H9 (cell line): ENCODE data around the gene ACER3. TPM values are rescaled to one million over a fixed set of nuclear protein-coding genes. Genes with fewer than 3 reads are reported as not detected.

Experiments used
- DNase-seq: peaks from one replicate; pipeline ENCODE4 v3.0.0-alpha.2; 2017
- H2AFZ ChIP-seq: one replicate; pipeline ENCODE4 v1.6.1; 2013; ENCODE audit warnings: mild to moderate bottlenecking, low read length, control low read depth, moderate library complexity
- H2AK5ac ChIP-seq: 2 replicates; pipeline ENCODE4 v1.6.1; 2013; ENCODE audit warnings: low read length, control low read depth, mixed read lengths; ENCODE audit not compliant: insufficient read length
- H2BK120ac ChIP-seq: one replicate; pipeline ENCODE4 v1.6.1; 2013; ENCODE audit warnings: low read depth, mild to moderate bottlenecking, low read length, control low read depth, inconsistent platforms; ENCODE audit not compliant: poor library complexity, severe bottlenecking
- H2BK12ac ChIP-seq: 2 replicates; pipeline ENCODE4 v1.6.1; 2013; ENCODE audit warnings: low read length, control low read depth, mixed read lengths, low read depth; ENCODE audit not compliant: insufficient read length
- H2BK15ac ChIP-seq: 2 replicates; pipeline ENCODE4 v1.6.1; 2013; ENCODE audit warnings: low read depth, low read length, control low read depth
- H2BK20ac ChIP-seq: one replicate; pipeline ENCODE4 v1.6.1; 2013; ENCODE audit warnings: low read depth, mild to moderate bottlenecking, low read length, control low read depth, inconsistent platforms; ENCODE audit not compliant: poor library complexity, severe bottlenecking
- H2BK5ac ChIP-seq: 2 replicates; pipeline ENCODE4 v1.6.1; 2013; ENCODE audit warnings: low read length, control low read depth, mixed read lengths; ENCODE audit not compliant: insufficient read length
- H3K14ac ChIP-seq: 2 replicates; pipeline ENCODE4 v1.6.1; 2013; ENCODE audit warnings: low read length, control low read depth; ENCODE audit not compliant: insufficient read depth
- H3K18ac ChIP-seq: 2 replicates; pipeline ENCODE4 v1.6.1; 2013; ENCODE audit warnings: low read depth, mild to moderate bottlenecking, mixed read lengths, low read length, control low read depth; ENCODE audit not compliant: insufficient read length
- H3K23ac ChIP-seq: 2 replicates; pipeline ENCODE4 v1.6.1; 2013; ENCODE audit warnings: low read length, control low read depth, mixed read lengths, low read depth; ENCODE audit not compliant: insufficient read length
- H3K23me2 ChIP-seq: 2 replicates; pipeline ENCODE4 v1.6.1; 2013; ENCODE audit warnings: low read depth, mild to moderate bottlenecking, mixed read lengths, low read length, control low read depth; ENCODE audit not compliant: insufficient read length, poor library complexity, severe bottlenecking
- H3K27ac ChIP-seq: 2 replicates; pipeline ENCODE4 v1.5.1; 2013; ENCODE audit warnings: low read length, control low read depth, mixed read lengths, low read depth; ENCODE audit not compliant: insufficient read length
- H3K27me3 ChIP-seq: 2 replicates; pipeline ENCODE4 v1.6.1; 2013; ENCODE audit warnings: low read length, control low read depth, inconsistent platforms; ENCODE audit not compliant: insufficient read depth
- H3K4ac ChIP-seq: 2 replicates; pipeline ENCODE4 v1.6.1; 2013; ENCODE audit warnings: low read depth, mild to moderate bottlenecking, control low read depth, inconsistent platforms, low read length, moderate library complexity
- H3K4me1 ChIP-seq: 2 replicates; pipeline ENCODE4 v1.6.1; 2013; ENCODE audit warnings: low read length, control low read depth, inconsistent platforms; ENCODE audit not compliant: insufficient read depth
- H3K4me2 ChIP-seq: 2 replicates; pipeline ENCODE4 v1.6.1; 2013; ENCODE audit warnings: low read length, control low read depth, mixed read lengths; ENCODE audit not compliant: insufficient read length, insufficient read depth
- H3K56ac ChIP-seq: 2 replicates; pipeline ENCODE4 v1.6.1; 2013; ENCODE audit warnings: low read depth, mild to moderate bottlenecking, mixed read lengths, low read length, control low read depth; ENCODE audit not compliant: insufficient read length
- H3K79me1 ChIP-seq: 2 replicates; pipeline ENCODE4 v1.6.1; 2013; ENCODE audit warnings: low read depth, mild to moderate bottlenecking, moderate library complexity, low read length, control low read depth, inconsistent platforms; ENCODE audit not compliant: insufficient read depth, poor library complexity, severe bottlenecking
- H3K79me2 ChIP-seq: 2 replicates; pipeline ENCODE4 v1.6.1; 2013; ENCODE audit warnings: low read length, control low read depth, inconsistent platforms; ENCODE audit not compliant: insufficient read depth
- H3K9ac ChIP-seq: 2 replicates; pipeline ENCODE4 v1.6.1; 2013; ENCODE audit warnings: low read length, control low read depth, mixed read lengths; ENCODE audit not compliant: insufficient read length; ENCODE audit errors: extremely low read depth
- H3K9me3 ChIP-seq: one replicate; pipeline ENCODE4 v1.6.1; 2013; ENCODE audit warnings: low read depth, low read length, inconsistent platforms; ENCODE audit not compliant: control insufficient read depth
- H3T11ph ChIP-seq: one replicate; pipeline ENCODE4 v1.6.1; 2013; ENCODE audit warnings: mild to moderate bottlenecking, low read length, control low read depth, inconsistent platforms
- H4K20me1 ChIP-seq: one replicate; pipeline ENCODE4 v1.6.1; 2013; ENCODE audit not compliant: control insufficient read depth, insufficient read length, insufficient read depth
- H4K5ac ChIP-seq: 2 replicates; pipeline ENCODE4 v1.6.1; 2013; ENCODE audit warnings: low read depth, mild to moderate bottlenecking, mixed read lengths, low read length, control low read depth; ENCODE audit not compliant: insufficient read length
- H4K8ac ChIP-seq: replicated peaks from 2 replicates; pipeline ENCODE4 v1.6.1; 2013; ENCODE audit warnings: low read length, control low read depth, mixed read lengths, low read depth; ENCODE audit not compliant: insufficient read length
- H4K91ac ChIP-seq: 2 replicates; pipeline ENCODE4 v1.6.1; 2013; ENCODE audit warnings: low read depth, mild to moderate bottlenecking, moderate library complexity, mixed read lengths, low read length, control low read depth; ENCODE audit not compliant: insufficient read length
- H3K27ac Mint-ChIP-seq, 3 experiments: 2 replicates in 2 of 3; 3 replicates in 1 of 3; pipeline ENCODE4 v1.8.0; 2020 to 2021; ENCODE audit warnings: mixed read lengths in 3 of 3, mild to moderate bottlenecking in 1 of 3, moderate library complexity in 1 of 3
- H3K27me3 Mint-ChIP-seq: 2 replicates; pipeline ENCODE4 v1.8.0; 2021; ENCODE audit warnings: low read depth, mild to moderate bottlenecking, moderate library complexity, mixed read lengths
- H3K36me3 Mint-ChIP-seq, 3 experiments: 2 replicates in 2 of 3; 3 replicates in 1 of 3; pipeline ENCODE4 v1.8.0; 2020 to 2021; ENCODE audit warnings: low read depth in 3 of 3, mixed read lengths in 3 of 3; ENCODE audit not compliant: insufficient read depth in 1 of 3
- H3K4me1 Mint-ChIP-seq, 2 experiments: 2 replicates each; pipeline ENCODE4 v1.8.0; 2020; ENCODE audit warnings: mixed read lengths in 2 of 2
- H3K4me3 Mint-ChIP-seq, 2 experiments: 2 replicates in 1 of 2; 3 replicates in 1 of 2; pipeline ENCODE4 v1.8.0; 2020 to 2021; ENCODE audit warnings: mild to moderate bottlenecking in 2 of 2, mixed read lengths in 2 of 2, moderate library complexity in 1 of 2
- H3K9me3 Mint-ChIP-seq, 2 experiments: 2 replicates in 1 of 2; 3 replicates in 1 of 2; pipeline ENCODE4 v1.8.0; 2020; ENCODE audit warnings: mild to moderate bottlenecking in 2 of 2, mixed read lengths in 2 of 2, moderate library complexity in 1 of 2
- CTCF ChIP-seq: fragments of 200-600 bp; sonication (generic); conservative IDR thresholded peaks from 3 replicates; pipeline ENCODE4 v1.8.0; 2021; ENCODE audit warnings: antibody characterized with exemption, mild to moderate bottlenecking
- WGBS: extraction: QIAGEN DNeasy Blood & Tissue Kit; methylation state at CpG from one replicate; pipeline ENCODE4 v1.1.7; 2013; ENCODE audit warnings: missing lambda C conversion rate, low lambda C conversion rate, mixed read lengths; ENCODE audit not compliant: insufficient read length; ENCODE audit errors: extremely low coverage; 5-methylcytosine and 5-hydroxymethylcytosine counted together
- total RNA-seq: library from RNA; stranded (reverse); gene quantifications from 2 replicates; pipeline ENCODE4 v1.2.1, GENCODE V29; 2021

The ACER3 gene
- total RNA-seq, 1 experiment from 2014 or later: 14.7 TPM

- H3K79me1 ChIP-seq: no peaks in the 10 kb centered on the region
- peaks cover 6 to 16% of the 10 kb centered on the region in 2 experiments; a peak in 4 of 5 replicates for H3K9me3 Mint-ChIP-seq
- WGBS: no CpG with 5 or more reads among the region's 5 CpGs
Measured at GRCh38 chr11:77059806-77060205, 199.1 kb downstream of the ACER3 start.

More at GRCh38 chr11:77059806-77060205, 199.1 kb downstream of the ACER3 start:
- DNase-seq: no peak
- H3K14ac ChIP-seq: no peak overlapping the region
- no peak overlapping the region for H4K5ac ChIP-seq
- H4K8ac ChIP-seq: no peak overlapping the region
- no peak overlapping the region for H3K56ac ChIP-seq
- H3K4me3 Mint-ChIP-seq: no peak overlapping the region
- H3K27ac ChIP-seq: no peak overlapping the region
- no peak overlapping the region for H2BK12ac ChIP-seq
- H3K27me3 ChIP-seq: no peaks in the 10 kb centered on the region
- H3K79me2 ChIP-seq: no peaks in the 10 kb centered on the region
- TF ChIP-seq CTCF: no peak
- no peak overlapping the region for H3K27ac Mint-ChIP-seq
- H3K23me2 ChIP-seq: no peaks in the 10 kb centered on the region
- H3K9me3 ChIP-seq: no peaks in the 10 kb centered on the region
- no peak overlapping the region for H3K18ac ChIP-seq
- H3K9ac ChIP-seq: no peak overlapping the region
- H2BK5ac ChIP-seq: no peak overlapping the region
- no peak overlapping the region for H3K23ac ChIP-seq
- H2AK5ac ChIP-seq: no peak overlapping the region
- peaks cover 10 to 14% of the 10 kb centered on the region in 2 experiments for H3K4me1 Mint-ChIP-seq
- no peak overlapping the region for H2BK15ac ChIP-seq
- no peaks in the 10 kb centered on the region for H3K4me1 ChIP-seq
- H3K4ac ChIP-seq: no peak overlapping the region
- H4K20me1 ChIP-seq: no peaks in the 10 kb centered on the region
- no peak overlapping the region for H3K4me2 ChIP-seq
- no peak overlapping the region for H3T11ph ChIP-seq
- H2BK20ac ChIP-seq: no peak overlapping the region
- no peak overlapping the region for H2BK120ac ChIP-seq
- no peak overlapping the region for H2AFZ ChIP-seq
- no peaks in the 10 kb centered on the region; a peak in 2 of 7 replicates for H3K36me3 Mint-ChIP-seq
- H3K27me3 Mint-ChIP-seq: peaks cover 8% of the 10 kb centered on the region
- H4K91ac ChIP-seq: no peak overlapping the region
